ENCODE results near the gene ZFP69.

ZFP69 gene

GRCh38 chr1:40449684-40450494 is 27.2 kb upstream of the ZFP69 start, which contains the start of gene ZFP69B:
Gene ZFP69B (plus strand): TSS chr1:40450476. CDS start chr1:40450962, 486 bp downstream.
- ChIA-PET CTCF (interaction anchor here (0.6 to 2.8 kb wide), 6 partner anchors 12 to 415 kb away, joined by 3 to 21 read pairs (median 3); no protein-coding TSS in a partner anchor), POLR2A (interaction anchor here (0.6 to 1.3 kb wide), 10 partner anchors 10 to 242 kb away, joined by 3 to 11 read pairs (median 4); partner anchors contain the start of genes EXO5, NFYC, SMAP2 and ZFP69)
- H3K4me1 ChIP-seq (ENCODE audit: control insufficient read depth, insufficient read depth, low read length) = no peaks in the 10 kb centered on the region
- H3K36me3 ChIP-seq (ENCODE audit: control insufficient read depth in 2 of 2, insufficient read depth in 1 of 2, low read length in 2 of 2) = peaks cover 0 to 10% of the 10 kb centered on the region in 2 experiments; a peak in 1 of 3 replicates
- H3K27ac ChIP-seq (ENCODE audit: extremely low read depth, low read depth, low read length) = peak within 1 kb of the TSS; percentile 13; the same call in 1 of the 2 replicates
- H3K4me3 ChIP-seq (ENCODE audit: low read depth, low read length) = peak within 1 kb of the TSS; percentile 59
- H3K9me3 ChIP-seq (ENCODE audit: control insufficient read depth, insufficient read depth, low read depth, low read length) = no peaks in the 10 kb centered on the region
- TF ChIP-seq ZNF623 (tag by site-specific recombination; IDR thresholded peaks at IDR 0.05) (0 out of 2 replicates have a peak, but pooled peaks have one; percentile 5), ZBTB10 (tag by site-specific recombination; IDR thresholded peaks at IDR 0.05) (peak; percentile 70), ZNF121 (tag by site-specific recombination; IDR thresholded peaks at IDR 0.05) (no peak), SP2 (tag by site-specific recombination; IDR thresholded peaks at IDR 0.05) (peak; percentile 66), ZNF561 (tag by site-specific recombination; IDR thresholded peaks at IDR 0.05; ENCODE audit: borderline replicate concordance) (peak; percentile 91; the same call in 1 of the 2 replicates), ZNF548 (tag by site-specific recombination; IDR thresholded peaks at IDR 0.05) (no peak), ZNF266 (tag by site-specific recombination; IDR thresholded peaks at IDR 0.05; ENCODE audit: low read depth) (no peak), ZNF660 (tag by site-specific recombination; IDR thresholded peaks at IDR 0.05) (no peak), ZNF366 (tag by site-specific recombination; conservative IDR thresholded peaks at IDR 0.05) (no peak), TRIM28 (IDR thresholded peaks at IDR 0.05; ENCODE audit: borderline replicate concordance, low read length) (peak; percentile 64), PRDM6 (tag by site-specific recombination; IDR thresholded peaks at IDR 0.05) (no peak), BCL6B (tag by site-specific recombination; IDR thresholded peaks at IDR 0.05) (no peak), ZNF26 (tag by site-specific recombination; IDR thresholded peaks at IDR 0.05) (no peak), ZNF362 (tag by site-specific recombination; IDR thresholded peaks at IDR 0.05) (no peak), MEIS1 (CRISPR knock-in tag; IDR thresholded peaks at IDR 0.05; ENCODE audit: borderline replicate concordance) (no peak), ZNF518A (tag by site-specific recombination; conservative IDR thresholded peaks at IDR 0.05; ENCODE audit: low read depth) (no peak), ELK4 (IDR thresholded peaks at IDR 0.05; ENCODE audit: borderline replicate concordance, low read depth, low read length) (no peak), ZNF792 (tag by site-specific recombination; IDR thresholded peaks at IDR 0.05) (no peak), PBX3 (CRISPR knock-in tag; IDR thresholded peaks at IDR 0.05) (peak; percentile 67; the same call in 1 of the 2 replicates)
